Stimulated activated effector memory CD8-positive, alpha-beta T cell treated with anti-CD3 and anti-CD28 coated beads, Interleukin-12 subunit alpha, Interleukin-12 subunit beta, amount 100 ng/mL, for 72 hours (primary cell): ENCODE measurements around the gene ZFYVE9.

Experiments
- ATAC-seq: fragments of 150-1000 bp; cut with Tn5 transposase; 2 replicates; pipeline ENCODE4 v1.10.0; 2021
- DNase-seq, 2 donors: peaks; one replicate each; pipeline ENCODE4 v3.0.0; 2021 to 2022; ENCODE audit warnings: low spot score in 2 of 2
- H3K27ac Mint-ChIP-seq: one replicate; pipeline ENCODE4 v1.8.0; 2022; ENCODE audit warnings: mild to moderate bottlenecking, mixed read lengths
- H3K36me3 Mint-ChIP-seq: one replicate; pipeline ENCODE4 v1.8.0; 2022; ENCODE audit warnings: mild to moderate bottlenecking, mixed read lengths
- H3K4me1 Mint-ChIP-seq: one replicate; pipeline ENCODE4 v1.8.0; 2022; ENCODE audit warnings: mixed read lengths
- H3K4me3 Mint-ChIP-seq: one replicate; pipeline ENCODE4 v1.8.0; 2022; ENCODE audit warnings: mild to moderate bottlenecking, mixed read lengths
- H3K9me3 Mint-ChIP-seq: one replicate; pipeline ENCODE4 v1.8.0; 2022; ENCODE audit warnings: mixed read lengths

ZFYVE9 gene

DNA sequence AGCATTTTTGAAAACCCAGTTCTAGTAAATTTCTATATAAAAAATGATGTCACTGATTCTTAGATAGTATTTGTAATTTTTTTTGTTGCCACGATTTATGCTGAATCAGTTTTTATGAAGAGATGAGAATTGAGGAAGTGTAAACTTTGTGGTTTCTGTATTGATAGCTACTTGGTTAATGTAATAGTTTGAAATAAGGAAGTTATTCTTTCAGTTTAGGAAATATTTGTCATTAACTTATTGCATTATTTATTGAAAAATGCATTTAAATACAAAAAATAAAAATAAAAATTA is 97.8 kb downstream of the ZFYVE9 start:
- DNase-seq = no peak
- Mint-ChIP-seq H3K36me3 (no peaks in the 10 kb centered on the region), H3K27ac (no peak overlapping the region), H3K4me1 (no peaks in the 10 kb centered on the region), H3K4me3 (no peak overlapping the region), H3K9me3 (no peaks in the 10 kb centered on the region)
- ATAC-seq = no peak

DNA sequence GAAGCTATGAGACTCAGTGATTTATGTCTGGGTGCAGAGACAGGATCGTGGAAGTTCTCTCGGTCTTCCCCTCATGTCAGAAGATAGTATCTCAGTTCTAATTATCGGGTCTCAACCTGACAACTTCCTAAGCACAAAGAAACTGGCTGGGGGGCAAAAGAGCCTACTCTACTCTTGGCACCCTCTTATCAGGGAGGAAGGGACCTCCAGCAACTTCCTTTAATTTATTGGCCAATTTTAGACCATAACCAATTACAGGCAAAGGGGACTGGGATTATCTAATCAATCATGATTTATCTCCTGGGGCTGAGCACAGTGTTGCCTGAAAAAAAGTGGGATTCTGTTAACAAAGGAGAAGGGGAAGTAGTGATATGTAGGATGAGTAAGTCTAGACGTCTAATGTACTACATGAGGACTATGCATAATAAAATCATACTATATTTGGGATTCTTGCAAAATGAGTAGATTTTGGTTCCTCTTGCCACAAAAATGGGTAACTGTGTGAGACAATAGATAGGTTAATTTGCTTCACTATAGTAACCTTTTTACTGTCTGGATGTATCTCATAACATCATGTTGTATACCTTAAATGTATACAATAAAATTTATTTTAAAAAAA is 98.8 kb downstream of the ZFYVE9 start:
- H3K36me3 Mint-ChIP-seq = no peaks in the 10 kb centered on the region
- no peak overlapping the region for H3K27ac Mint-ChIP-seq
- H3K4me1 Mint-ChIP-seq = no peaks in the 10 kb centered on the region
- DNase-seq = no peak
- no peaks in the 10 kb centered on the region for H3K9me3 Mint-ChIP-seq
- ATAC-seq = no peak
- H3K4me3 Mint-ChIP-seq = no peak overlapping the region

DNA sequence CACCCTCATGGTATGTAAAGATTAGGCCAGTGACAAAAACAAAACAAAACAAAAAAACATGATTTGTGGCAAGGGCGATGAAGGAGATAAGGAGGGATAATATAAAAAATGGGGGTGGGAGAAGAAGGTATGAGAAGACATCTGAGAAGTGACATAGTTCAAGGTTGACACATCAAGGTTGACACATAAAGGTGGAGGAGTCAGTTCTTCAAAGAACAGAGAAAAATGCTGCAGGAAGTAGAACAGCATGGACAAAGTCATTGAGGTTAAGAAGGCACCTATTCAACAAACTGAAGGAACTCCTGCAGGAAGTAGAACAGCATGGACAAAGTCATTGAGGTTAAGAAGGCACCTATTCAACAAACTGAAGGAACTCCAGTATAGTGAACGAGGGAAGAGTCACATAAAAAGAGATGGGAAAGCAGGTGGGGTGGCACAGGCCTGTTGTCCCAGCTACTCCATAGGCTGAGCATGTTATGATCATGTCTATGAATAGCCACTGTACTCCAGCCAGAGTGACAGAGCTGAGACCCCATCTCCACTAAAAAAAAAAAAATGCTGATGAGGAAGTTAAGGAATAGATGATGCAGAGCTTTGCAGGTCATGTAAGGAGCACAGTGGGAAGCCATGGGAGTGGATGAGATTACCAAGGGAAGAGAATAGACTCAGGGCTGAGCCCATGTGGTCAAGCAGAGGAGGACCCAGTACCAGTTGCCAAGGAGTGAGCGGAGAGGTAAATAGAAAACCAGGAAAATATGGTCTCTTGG is 101.5 kb downstream of the ZFYVE9 start:
- H3K4me1 Mint-ChIP-seq = no peaks in the 10 kb centered on the region
- no peak for ATAC-seq

DNA sequence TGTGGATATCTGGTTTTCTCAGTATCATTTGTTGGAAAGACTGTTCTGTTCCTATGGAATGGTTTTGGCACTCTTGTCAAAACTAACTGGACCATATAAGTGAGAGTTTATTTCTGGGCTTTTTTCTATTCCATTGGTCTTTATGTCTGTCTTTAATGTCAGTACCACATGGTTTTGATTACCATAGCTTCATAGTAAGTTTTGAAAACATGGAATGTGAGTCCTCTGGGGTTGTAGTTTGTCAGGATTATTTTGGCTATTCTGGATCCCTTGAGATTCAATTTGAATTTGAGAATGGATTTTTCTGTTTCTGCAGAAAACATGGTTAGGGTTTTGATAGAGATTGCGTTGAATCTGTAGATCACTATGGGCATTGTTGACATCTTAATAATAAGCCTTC is 107.9 kb downstream of the ZFYVE9 start:
- H3K27ac Mint-ChIP-seq = no peak overlapping the region
- DNase-seq (no peak), ATAC-seq (no peak)
- H3K36me3 Mint-ChIP-seq = no peaks in the 10 kb centered on the region
- H3K4me3 Mint-ChIP-seq = no peak overlapping the region
- no peaks in the 10 kb centered on the region for H3K4me1 Mint-ChIP-seq
- no peaks in the 10 kb centered on the region for H3K9me3 Mint-ChIP-seq

More for the DNA sequence above, 101.5 kb downstream of the ZFYVE9 start:
- H3K4me3 Mint-ChIP-seq = no peak overlapping the region
- no peaks in the 10 kb centered on the region for H3K9me3 Mint-ChIP-seq
- no peak overlapping the region for H3K27ac Mint-ChIP-seq
- no peak for DNase-seq
- no peaks in the 10 kb centered on the region for H3K36me3 Mint-ChIP-seq

DNA sequence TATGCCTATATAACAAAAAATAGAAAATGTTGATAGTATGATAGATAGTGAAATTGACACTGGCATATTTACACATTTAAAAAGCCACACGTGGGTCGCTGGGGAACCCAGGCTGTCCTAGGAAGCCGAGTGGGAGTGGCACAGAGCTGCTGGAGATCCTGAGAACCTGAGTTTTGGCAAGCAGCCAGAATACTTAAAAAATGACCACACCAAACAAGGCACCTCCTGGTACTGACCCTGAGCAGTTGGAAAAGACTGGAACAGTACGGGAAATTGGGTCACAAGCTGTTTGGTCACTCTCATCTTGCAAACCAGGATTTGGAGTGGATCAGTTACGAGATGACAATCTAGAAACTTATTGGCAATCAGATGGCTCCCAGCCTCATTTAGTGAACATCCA is 111.5 kb downstream of the ZFYVE9 start:
- Mint-ChIP-seq H3K4me3 (no peak overlapping the region), H3K4me1 (no peaks in the 10 kb centered on the region), H3K9me3 (no peaks in the 10 kb centered on the region), H3K27ac (no peak overlapping the region), H3K36me3 (no peaks in the 10 kb centered on the region)
- no peak for DNase-seq
- ATAC-seq = no peak

DNA sequence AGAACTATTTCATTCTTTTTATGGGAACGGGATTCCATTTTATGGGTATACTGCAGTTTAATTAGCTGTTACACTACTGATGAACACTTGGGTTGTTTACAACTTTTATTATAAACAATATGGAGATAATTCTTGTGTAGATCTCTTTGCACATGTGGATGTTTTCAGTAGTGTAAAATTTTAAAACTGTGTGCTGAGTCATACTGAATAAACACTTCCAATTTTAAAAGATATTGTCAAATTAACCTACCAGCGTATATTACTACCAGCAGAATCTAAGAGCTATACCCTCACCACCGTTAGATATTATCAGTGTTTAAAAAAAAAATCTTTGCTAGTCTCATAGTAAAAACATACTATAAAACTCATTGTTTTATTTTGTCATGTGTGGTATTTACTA is 118.0 kb downstream of the ZFYVE9 start:
- Mint-ChIP-seq H3K27ac (no peak overlapping the region), H3K4me1 (no peaks in the 10 kb centered on the region), H3K9me3 (no peaks in the 10 kb centered on the region), H3K36me3 (no peaks in the 10 kb centered on the region), H3K4me3 (no peak overlapping the region)
- ATAC-seq (no peak), DNase-seq (no peak)

DNA sequence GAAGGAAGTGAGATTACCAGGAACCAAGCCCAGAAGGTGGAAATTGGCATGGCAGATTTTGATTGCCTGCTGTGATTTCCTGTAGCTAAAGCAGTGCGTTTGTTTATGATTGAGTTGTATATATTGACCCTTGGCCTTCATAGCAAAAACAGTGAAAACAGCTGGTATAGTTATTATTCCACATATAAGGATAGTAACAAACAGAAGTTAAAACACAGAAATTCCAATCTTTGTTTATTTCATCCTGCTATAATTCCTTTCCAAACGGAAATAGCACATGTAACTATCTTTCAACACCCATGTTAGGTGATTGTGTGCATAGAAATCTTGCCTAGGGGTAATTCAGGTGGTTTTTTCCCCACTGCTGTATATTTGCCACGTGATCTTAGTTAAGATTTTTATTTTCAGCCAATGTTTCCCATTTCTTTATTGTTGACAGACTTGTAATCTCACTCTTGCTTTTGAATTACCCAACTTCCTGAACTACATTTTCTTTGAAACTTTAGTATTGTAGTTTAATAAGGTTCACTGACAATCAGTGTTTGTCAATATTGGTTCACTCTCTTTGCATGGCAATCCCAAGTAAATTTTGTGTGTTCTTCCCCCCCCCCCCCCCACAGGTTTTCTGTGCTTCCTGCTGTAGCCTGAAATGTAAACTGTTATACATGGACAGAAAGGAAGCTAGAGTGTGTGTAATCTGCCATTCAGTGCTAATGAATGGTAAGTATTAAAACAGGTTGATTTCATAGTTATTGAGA is 121.4 kb downstream of the ZFYVE9 start:
- H3K27ac Mint-ChIP-seq = no peak overlapping the region
- DNase-seq (no peak), ATAC-seq (no peak)
- H3K36me3 Mint-ChIP-seq = no peaks in the 10 kb centered on the region
- H3K4me3 Mint-ChIP-seq = no peak overlapping the region
- no peaks in the 10 kb centered on the region for H3K4me1 Mint-ChIP-seq
- H3K9me3 Mint-ChIP-seq = no peaks in the 10 kb centered on the region

DNA sequence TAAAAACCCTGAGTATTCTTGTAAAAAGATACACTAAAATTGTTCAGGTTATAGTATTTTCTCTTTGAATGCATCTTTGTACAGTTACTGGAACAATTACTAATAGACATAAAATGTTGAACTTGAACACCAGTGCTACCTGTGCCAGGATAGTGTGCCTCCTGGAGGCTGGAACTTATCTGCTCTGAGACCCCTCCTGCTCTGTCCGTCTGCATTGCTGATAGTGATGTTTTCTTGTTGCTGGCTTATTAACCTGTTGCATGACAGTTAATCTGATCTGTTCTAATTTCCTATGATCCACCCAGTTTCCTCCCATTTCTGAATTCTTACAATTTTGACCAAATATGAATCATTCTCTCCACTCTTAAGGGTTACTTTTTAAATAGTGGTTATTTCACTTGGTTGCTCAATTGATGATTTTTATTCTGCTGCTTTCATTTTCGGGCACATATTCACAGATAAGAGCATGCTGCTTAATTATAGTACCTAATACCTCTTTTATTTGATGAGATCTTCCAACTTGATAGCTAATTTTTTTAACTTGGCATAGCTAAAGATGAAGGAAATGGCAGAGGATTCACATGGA is 122.7 kb downstream of the ZFYVE9 start:
- Mint-ChIP-seq H3K27ac (no peak overlapping the region), H3K4me3 (no peak overlapping the region), H3K36me3 (no peaks in the 10 kb centered on the region), H3K4me1 (no peaks in the 10 kb centered on the region), H3K9me3 (no peaks in the 10 kb centered on the region)
- DNase-seq (no peak), ATAC-seq (no peak)

DNA sequence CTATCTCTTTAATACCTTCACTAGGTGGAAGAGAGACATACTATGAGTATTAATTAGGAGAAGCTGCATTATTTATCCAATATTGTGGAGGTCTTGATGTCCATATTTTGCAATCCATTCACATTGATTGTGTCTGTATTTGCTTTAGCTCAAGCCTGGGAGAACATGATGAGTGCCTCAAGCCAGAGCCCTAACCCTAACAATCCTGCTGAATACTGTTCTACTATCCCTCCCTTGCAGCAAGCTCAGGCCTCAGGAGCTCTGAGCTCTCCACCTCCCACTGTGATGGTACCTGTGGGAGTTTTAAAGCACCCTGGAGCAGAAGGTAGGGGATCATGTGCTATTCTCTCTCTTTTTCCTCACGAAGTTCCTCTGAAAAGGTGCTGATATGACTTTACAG is 124.6 kb downstream of the ZFYVE9 start:
- ATAC-seq (no peak), DNase-seq (no peak)
- H3K4me3 Mint-ChIP-seq = no peak overlapping the region
- H3K27ac Mint-ChIP-seq = no peak overlapping the region
- H3K9me3 Mint-ChIP-seq = no peaks in the 10 kb centered on the region
- H3K4me1 Mint-ChIP-seq = no peaks in the 10 kb centered on the region
- no peaks in the 10 kb centered on the region for H3K36me3 Mint-ChIP-seq

DNA sequence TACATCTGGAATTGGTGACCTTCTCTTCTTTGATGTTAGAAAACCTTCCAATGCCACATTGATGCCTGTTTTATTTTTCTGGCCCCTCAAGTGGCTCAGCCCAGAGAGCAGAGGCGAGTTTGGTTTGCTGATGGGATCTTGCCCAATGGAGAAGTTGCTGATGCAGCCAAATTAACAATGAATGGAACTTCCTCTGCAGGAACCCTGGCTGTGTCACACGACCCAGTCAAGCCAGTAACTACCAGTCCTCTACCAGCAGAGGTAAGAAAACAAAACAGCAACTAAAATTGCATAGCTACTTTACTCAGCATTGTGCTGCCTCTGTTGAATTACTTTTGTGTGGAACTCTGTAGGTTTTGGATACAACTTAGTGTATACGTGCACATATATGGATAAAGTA is 126.5 kb downstream of the ZFYVE9 start:
- ATAC-seq = no peak
- H3K4me3 Mint-ChIP-seq = no peak overlapping the region

DNA sequence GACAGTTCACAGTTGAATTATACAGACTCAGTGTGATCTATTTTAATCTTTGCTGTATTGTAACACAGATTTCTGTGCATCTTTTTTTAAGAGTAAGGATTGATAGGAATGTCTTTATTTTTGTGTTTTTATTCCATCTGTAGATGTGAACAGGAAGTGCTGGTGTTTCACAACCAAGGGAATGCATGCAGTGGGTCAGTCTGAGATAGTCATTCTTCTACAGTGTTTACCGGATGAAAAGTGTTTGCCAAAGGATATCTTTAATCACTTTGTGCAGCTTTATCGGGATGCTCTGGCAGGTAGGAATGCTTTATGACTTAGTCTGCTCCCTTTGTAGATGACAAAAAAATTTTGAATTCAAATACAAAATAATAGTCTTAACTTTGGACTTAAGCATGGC is 139.6 kb downstream of the ZFYVE9 start:
- no peaks in the 10 kb centered on the region for H3K36me3 Mint-ChIP-seq
- H3K9me3 Mint-ChIP-seq = no peaks in the 10 kb centered on the region
- H3K4me3 Mint-ChIP-seq = no peak overlapping the region
- ATAC-seq (no peak), DNase-seq (no peak)
- H3K27ac Mint-ChIP-seq = no peak overlapping the region
- H3K4me1 Mint-ChIP-seq = no peaks in the 10 kb centered on the region

More for the DNA sequence above, 126.5 kb downstream of the ZFYVE9 start:
- H3K36me3 Mint-ChIP-seq = no peaks in the 10 kb centered on the region
- no peak for DNase-seq
- no peaks in the 10 kb centered on the region for H3K4me1 Mint-ChIP-seq
- no peak overlapping the region for H3K27ac Mint-ChIP-seq
- H3K9me3 Mint-ChIP-seq = no peaks in the 10 kb centered on the region

DNA sequence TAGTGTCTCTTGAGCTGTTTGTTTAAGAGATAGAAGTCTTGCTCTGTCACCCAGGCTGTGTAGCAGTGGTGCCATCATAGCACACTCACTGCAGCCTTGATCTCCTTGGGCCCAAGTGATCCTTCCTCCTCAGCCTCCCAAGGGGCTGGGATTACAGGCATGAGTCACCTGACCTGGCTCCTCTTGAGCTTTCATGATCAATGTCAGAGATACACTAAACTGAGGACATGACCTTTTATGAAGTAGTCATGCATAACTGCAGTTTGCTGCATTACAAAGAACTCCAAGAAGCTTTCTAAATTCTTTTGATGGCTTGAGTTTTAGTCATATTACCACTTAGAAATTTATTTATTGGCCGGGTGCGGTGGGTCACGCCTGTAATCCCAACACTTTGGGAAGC is 146.4 kb downstream of the ZFYVE9 start:
- H3K4me1 Mint-ChIP-seq = no peaks in the 10 kb centered on the region
- no peaks in the 10 kb centered on the region for H3K9me3 Mint-ChIP-seq
- H3K27ac Mint-ChIP-seq = no peak overlapping the region
- H3K36me3 Mint-ChIP-seq = no peaks in the 10 kb centered on the region
- H3K4me3 Mint-ChIP-seq = no peak overlapping the region
- DNase-seq (no peak), ATAC-seq (no peak)

DNA sequence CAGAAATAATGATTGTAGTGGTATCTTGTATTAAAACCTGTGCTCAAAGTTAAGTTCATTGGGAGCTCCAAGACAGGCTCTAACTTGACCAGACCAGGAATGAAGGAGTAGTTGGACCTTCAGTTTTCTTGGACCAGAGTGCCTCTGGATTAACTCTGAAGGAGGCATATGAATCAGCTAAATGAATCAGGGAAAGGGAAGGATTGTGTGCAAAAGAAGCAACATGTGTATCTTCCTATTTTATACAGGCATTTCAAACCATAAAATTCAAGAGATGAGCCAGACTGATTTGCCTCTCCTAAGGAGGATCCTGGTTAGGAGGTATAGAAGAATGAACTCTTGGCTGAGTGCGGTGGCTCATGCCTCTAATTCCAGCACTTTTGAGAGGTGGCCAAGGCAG is 152.7 kb downstream of the ZFYVE9 start:
- ATAC-seq = no peak
- DNase-seq = no peak
- Mint-ChIP-seq H3K4me1 (no peaks in the 10 kb centered on the region), H3K4me3 (no peak overlapping the region), H3K9me3 (no peaks in the 10 kb centered on the region), H3K27ac (no peak overlapping the region), H3K36me3 (no peaks in the 10 kb centered on the region)

DNA sequence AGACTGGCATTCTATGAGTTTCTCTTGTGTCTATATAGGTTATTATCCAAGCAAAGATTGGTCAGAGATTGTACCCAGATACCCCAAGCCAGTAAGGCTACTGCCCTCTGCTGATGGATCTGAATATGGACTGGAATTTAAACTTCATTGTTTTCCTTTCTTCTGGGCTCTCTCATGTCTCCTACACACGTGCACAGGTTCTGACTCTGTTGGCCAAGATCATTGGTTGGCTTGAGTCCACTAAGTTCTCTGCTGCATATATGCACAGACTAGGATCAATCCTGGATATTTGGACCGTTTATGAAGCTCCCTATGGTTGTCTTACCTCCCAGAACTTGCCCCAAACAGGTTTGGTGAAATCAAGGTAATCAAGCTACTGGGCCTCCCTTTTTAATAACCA is 154.5 kb downstream of the ZFYVE9 start:
- DNase-seq (no peak), ATAC-seq (peak; percentile 67)
- H3K36me3 Mint-ChIP-seq = no peaks in the 10 kb centered on the region
- no peak overlapping the region for H3K4me3 Mint-ChIP-seq
- no peaks in the 10 kb centered on the region for H3K4me1 Mint-ChIP-seq
- no peak overlapping the region for H3K27ac Mint-ChIP-seq
- H3K9me3 Mint-ChIP-seq = no peaks in the 10 kb centered on the region

DNA sequence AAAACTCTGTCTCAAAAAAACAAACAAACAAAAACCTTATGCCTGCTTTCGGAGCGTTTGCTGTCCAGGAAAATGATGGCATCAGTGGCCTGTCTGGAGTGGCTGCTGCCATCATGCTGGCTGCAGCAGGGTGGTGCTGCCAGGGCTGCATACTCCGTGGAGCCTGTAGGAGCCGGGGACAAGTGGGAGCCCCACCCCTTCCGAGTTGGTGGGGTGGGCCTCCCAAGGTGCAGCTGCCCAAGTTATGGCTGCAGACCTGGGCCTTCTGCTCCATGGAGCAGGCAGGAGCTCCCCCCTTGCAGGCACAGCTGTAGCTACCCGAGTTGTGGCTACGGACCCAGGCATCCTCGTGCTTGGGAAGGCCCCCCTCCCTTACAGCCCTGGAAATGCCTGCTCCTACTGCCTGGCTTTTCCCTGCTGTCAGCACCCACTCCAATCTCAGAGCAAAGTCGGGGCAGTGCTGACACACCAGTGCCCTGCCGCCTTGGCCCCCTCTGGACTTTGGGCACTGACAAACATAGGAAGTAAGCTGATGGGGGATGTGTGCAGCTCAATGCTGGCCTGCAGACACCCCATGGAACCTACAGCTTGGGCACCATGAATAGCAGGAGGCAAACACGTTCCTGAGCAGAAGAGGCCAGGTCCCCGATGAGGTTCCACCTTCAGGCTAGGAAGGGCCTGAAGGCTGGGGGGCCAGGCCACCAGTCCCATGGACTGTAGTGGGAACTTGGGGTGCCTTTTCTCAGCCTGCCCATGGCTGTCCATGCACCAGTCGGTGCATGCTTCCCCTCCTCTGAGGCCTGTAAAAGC is 163.7 kb downstream of the ZFYVE9 start:
- no peaks in the 10 kb centered on the region for H3K9me3 Mint-ChIP-seq
- H3K27ac Mint-ChIP-seq = no peak overlapping the region
- DNase-seq (no peak), ATAC-seq (no peak)
- no peak overlapping the region for H3K4me3 Mint-ChIP-seq
- no peaks in the 10 kb centered on the region for H3K36me3 Mint-ChIP-seq
- H3K4me1 Mint-ChIP-seq = no peaks in the 10 kb centered on the region
